Tibial nerve (tissue), 4 donors: ENCODE data around the gene NRL.
"Not testable (repeated sequence)": the region's sequence is repeated elsewhere in the genome, so short reads cannot be mapped to it uniquely, and the experiment has no call there.

ENCODE experiments used
- EP300 ChIP-seq, 2 donors: sonication (generic); formaldehyde crosslinking; IDR thresholded peaks; one replicate each; pipeline ENCODE4 v1.6.1; 2017; ENCODE audit warnings: antibody characterized with exemption in 2 of 2, mild to moderate bottlenecking in 1 of 2
- POLR2A ChIP-seq, 2 donors: fragments of 450-650 bp; IDR thresholded peaks; one replicate each; pipeline ENCODE4 v1.6.1; 2017; ENCODE audit warnings: antibody characterized with exemption in 2 of 2, mild to moderate bottlenecking in 2 of 2, moderate library complexity in 2 of 2
- TF ChIP-seq, protein P1 (sequence below), 5 experiments: fragments of 200-600 bp in 3 of 5; fragments of 450-650 bp in 2 of 5; sonication (generic) in 3 of 5; IDR thresholded peaks; one replicate each; pipeline ENCODE4 v1.5.1; 2016 to 2019; ENCODE audit warnings: antibody characterized with exemption in 5 of 5, mild to moderate bottlenecking in 3 of 5, moderate library complexity in 2 of 5

GRCh38 chr14:24050753-24051152 is 64.0 kb downstream of the NRL start:
- TF ChIP-seq, protein P1, sequence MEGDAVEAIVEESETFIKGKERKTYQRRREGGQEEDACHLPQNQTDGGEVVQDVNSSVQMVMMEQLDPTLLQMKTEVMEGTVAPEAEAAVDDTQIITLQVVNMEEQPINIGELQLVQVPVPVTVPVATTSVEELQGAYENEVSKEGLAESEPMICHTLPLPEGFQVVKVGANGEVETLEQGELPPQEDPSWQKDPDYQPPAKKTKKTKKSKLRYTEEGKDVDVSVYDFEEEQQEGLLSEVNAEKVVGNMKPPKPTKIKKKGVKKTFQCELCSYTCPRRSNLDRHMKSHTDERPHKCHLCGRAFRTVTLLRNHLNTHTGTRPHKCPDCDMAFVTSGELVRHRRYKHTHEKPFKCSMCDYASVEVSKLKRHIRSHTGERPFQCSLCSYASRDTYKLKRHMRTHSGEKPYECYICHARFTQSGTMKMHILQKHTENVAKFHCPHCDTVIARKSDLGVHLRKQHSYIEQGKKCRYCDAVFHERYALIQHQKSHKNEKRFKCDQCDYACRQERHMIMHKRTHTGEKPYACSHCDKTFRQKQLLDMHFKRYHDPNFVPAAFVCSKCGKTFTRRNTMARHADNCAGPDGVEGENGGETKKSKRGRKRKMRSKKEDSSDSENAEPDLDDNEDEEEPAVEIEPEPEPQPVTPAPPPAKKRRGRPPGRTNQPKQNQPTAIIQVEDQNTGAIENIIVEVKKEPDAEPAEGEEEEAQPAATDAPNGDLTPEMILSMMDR (IDR thresholded peaks at IDR 0.05): not testable (repeated sequence)
- not testable (repeated sequence) for TF ChIP-seq POLR2A, EP300 (IDR thresholded peaks at IDR 0.05)
